Activated naive CD8-positive, alpha-beta T cell treated with anti-CD3 and anti-CD28 coated beads for 36 hours (primary cell): Measurements from ENCODE around the gene DEDD2. TPM values are rescaled to one million over a fixed set of nuclear protein-coding genes. Genes with fewer than 3 reads are reported as not detected.

ENCODE experiments used
- DNase-seq: peaks from one replicate; pipeline ENCODE4 v3.0.0; 2021
- H3K27ac Mint-ChIP-seq: one replicate; pipeline ENCODE4 v1.8.0; 2022; ENCODE audit warnings: mild to moderate bottlenecking, moderate library complexity, mixed read lengths
- H3K27me3 Mint-ChIP-seq: one replicate; pipeline ENCODE4 v1.8.0; 2022; ENCODE audit warnings: mild to moderate bottlenecking, mixed read lengths
- H3K36me3 Mint-ChIP-seq: one replicate; pipeline ENCODE4 v1.8.0; 2021; ENCODE audit warnings: mild to moderate bottlenecking, mixed read lengths
- H3K4me1 Mint-ChIP-seq: one replicate; pipeline ENCODE4 v1.8.0; 2021; ENCODE audit warnings: mixed read lengths
- H3K4me3 Mint-ChIP-seq: one replicate; pipeline ENCODE4 v1.8.0; 2022; ENCODE audit warnings: mild to moderate bottlenecking, moderate library complexity, mixed read lengths
- H3K9me3 Mint-ChIP-seq: one replicate; pipeline ENCODE4 v1.8.0; 2022; ENCODE audit warnings: mixed read lengths
- total RNA-seq, 2 experiments: library from RNA; stranded (reverse); gene quantifications; one replicate each; pipeline ENCODE4 v1.2.3, GENCODE V29; 2021

The DEDD2 gene
- total RNA-seq, 2 experiments from 2014 or later: 16.2 to 17.6 TPM

- peak; percentile 99 for DNase-seq
- H3K4me1 Mint-ChIP-seq: peaks cover 41% of the 10 kb centered on the region
- H3K9me3 Mint-ChIP-seq: peaks cover 1% of the 10 kb centered on the region
Observed at GRCh38 chr19:42219812-42220750, 2.6 kb upstream of the DEDD2 start, which contains the start of gene ZNF526. TSS of gene ZNF526 (plus strand) at chr19:42220312. CDS start at chr19:42224404, 4,092 bp downstream.

GRCh38 chr19:42216653-42217519, 591 bp downstream of the DEDD2 start:
- Mint-ChIP-seq H3K4me1 (peaks cover 52% of the 10 kb centered on the region), H3K36me3 (peaks cover 37% of the 10 kb centered on the region), H3K9me3 (peaks cover 1% of the 10 kb centered on the region), H3K27me3 (peaks cover 4% of the 10 kb centered on the region), H3K27ac (peak overlapping the region; percentile 99), H3K4me3 (peak overlapping the region; percentile 93)
- DNase-seq: peak; percentile 49

More at GRCh38 chr19:42219812-42220750, 2.6 kb upstream of the DEDD2 start, which contains the start of gene ZNF526:
- Mint-ChIP-seq H3K4me3 (peak within 1 kb of the TSS; percentile 98), H3K27me3 (peaks cover 4% of the 10 kb centered on the region), H3K27ac (peak within 1 kb of the TSS; percentile 99), H3K36me3 (peaks cover 24% of the 10 kb centered on the region)

- Mint-ChIP-seq H3K9me3 (peaks cover 1% of the 10 kb centered on the region), H3K36me3 (peaks cover 32% of the 10 kb centered on the region), H3K27ac (peak overlapping the region; percentile 62), H3K27me3 (peaks cover 4% of the 10 kb centered on the region), H3K4me3 (peak overlapping the region; percentile 47), H3K4me1 (peaks cover 52% of the 10 kb centered on the region)
- no peak for DNase-seq
Observed at GRCh38 chr19:42214810-42215485, 2.5 kb downstream of the DEDD2 start.

GRCh38 chr19:42212886-42213285, 4.6 kb downstream of the DEDD2 start:
- Mint-ChIP-seq H3K4me1 (peaks cover 40% of the 10 kb centered on the region), H3K4me3 (no peak overlapping the region), H3K36me3 (peaks cover 36% of the 10 kb centered on the region), H3K27me3 (peaks cover 4% of the 10 kb centered on the region), H3K9me3 (peaks cover 1% of the 10 kb centered on the region), H3K27ac (peak overlapping the region; percentile 53)
- no peak for DNase-seq

GRCh38 chr19:42208612-42209011, 8.9 kb downstream of the DEDD2 start:
- Mint-ChIP-seq H3K36me3 (peaks cover 24% of the 10 kb centered on the region), H3K27ac (no peak overlapping the region), H3K9me3 (no peaks in the 10 kb centered on the region), H3K27me3 (no peaks in the 10 kb centered on the region), H3K4me1 (peaks cover 33% of the 10 kb centered on the region), H3K4me3 (no peak overlapping the region)
- DNase-seq: no peak

- H3K4me3 Mint-ChIP-seq: no peak overlapping the region
- DNase-seq: no peak
- H3K36me3 Mint-ChIP-seq: peaks cover 21% of the 10 kb centered on the region
- peak overlapping the region; percentile 57 for H3K27ac Mint-ChIP-seq
- H3K9me3 Mint-ChIP-seq: no peaks in the 10 kb centered on the region
- H3K4me1 Mint-ChIP-seq: peaks cover 31% of the 10 kb centered on the region
- no peaks in the 10 kb centered on the region for H3K27me3 Mint-ChIP-seq
Observed at GRCh38 chr19:42207767-42208271, 9.7 kb downstream of the DEDD2 start.

GRCh38 chr19:42206871-42207755, 10.4 kb downstream of the DEDD2 start:
- Mint-ChIP-seq H3K4me3 (no peak overlapping the region), H3K36me3 (peaks cover 26% of the 10 kb centered on the region), H3K4me1 (peaks cover 34% of the 10 kb centered on the region), H3K27me3 (no peaks in the 10 kb centered on the region), H3K9me3 (no peaks in the 10 kb centered on the region), H3K27ac (peak overlapping the region; percentile 57)
- no peak for DNase-seq

GRCh38 chr19:42204664-42205063, 12.8 kb downstream of the DEDD2 start:
- H3K36me3 Mint-ChIP-seq: peaks cover 45% of the 10 kb centered on the region
- DNase-seq: no peak
- no peaks in the 10 kb centered on the region for H3K27me3 Mint-ChIP-seq
- H3K4me3 Mint-ChIP-seq: no peak overlapping the region
- H3K4me1 Mint-ChIP-seq: peaks cover 56% of the 10 kb centered on the region
- H3K27ac Mint-ChIP-seq: no peak overlapping the region
- H3K9me3 Mint-ChIP-seq: no peaks in the 10 kb centered on the region

- H3K27ac Mint-ChIP-seq: peak overlapping the region; percentile 59
- no peaks in the 10 kb centered on the region for H3K9me3 Mint-ChIP-seq
- H3K4me3 Mint-ChIP-seq: no peak overlapping the region
- DNase-seq: no peak
- H3K27me3 Mint-ChIP-seq: no peaks in the 10 kb centered on the region
- H3K4me1 Mint-ChIP-seq: peaks cover 66% of the 10 kb centered on the region
- H3K36me3 Mint-ChIP-seq: peaks cover 52% of the 10 kb centered on the region
Observed at GRCh38 chr19:42203700-42204099, 13.8 kb downstream of the DEDD2 start.

- H3K4me3 Mint-ChIP-seq: peak overlapping the region; percentile 33
- no peaks in the 10 kb centered on the region for H3K27me3 Mint-ChIP-seq
- H3K36me3 Mint-ChIP-seq: peaks cover 56% of the 10 kb centered on the region
- H3K4me1 Mint-ChIP-seq: peaks cover 66% of the 10 kb centered on the region
- DNase-seq: no peak
- no peaks in the 10 kb centered on the region for H3K9me3 Mint-ChIP-seq
- peak overlapping the region; percentile 94 for H3K27ac Mint-ChIP-seq
Observed at GRCh38 chr19:42202290-42202880, 15.1 kb downstream of the DEDD2 start.

GRCh38 chr19:42201489-42202289, 15.8 kb downstream of the DEDD2 start:
- no peaks in the 10 kb centered on the region for H3K27me3 Mint-ChIP-seq
- peak overlapping the region; percentile 33 for H3K4me3 Mint-ChIP-seq
- peaks cover 71% of the 10 kb centered on the region for H3K4me1 Mint-ChIP-seq
- H3K9me3 Mint-ChIP-seq: no peaks in the 10 kb centered on the region
- peak; percentile 51 for DNase-seq
- peaks cover 59% of the 10 kb centered on the region for H3K36me3 Mint-ChIP-seq
- peak overlapping the region; percentile 94 for H3K27ac Mint-ChIP-seq

- H3K4me1 Mint-ChIP-seq: peaks cover 71% of the 10 kb centered on the region
- no peaks in the 10 kb centered on the region for H3K27me3 Mint-ChIP-seq
- DNase-seq: no peak
- no peaks in the 10 kb centered on the region for H3K9me3 Mint-ChIP-seq
- H3K36me3 Mint-ChIP-seq: peaks cover 63% of the 10 kb centered on the region
- H3K4me3 Mint-ChIP-seq: peak overlapping the region; percentile 74
- H3K27ac Mint-ChIP-seq: peak overlapping the region; percentile 94
Observed at GRCh38 chr19:42200116-42200715, 17.3 kb downstream of the DEDD2 start.
